HepG2 (cell line): Measurements from ENCODE around the gene HS6ST1. TPM values are rescaled to one million over a fixed set of nuclear protein-coding genes. Genes with fewer than 3 reads are reported as not detected.

ENCODE experiments used
- ATAD3A ChIP-seq: sonication (generic); formaldehyde crosslinking; IDR thresholded peaks from 2 replicates; pipeline ENCODE4 v1.4.0; 2020; ENCODE audit warnings: missing genetic modification reagents
- CEBPG ChIP-seq: IDR thresholded peaks from 2 replicates; pipeline ENCODE4 v1.6.1; 2016
- DMAP1 ChIP-seq: IDR thresholded peaks from 2 replicates; pipeline ENCODE4 v1.6.1; 2016
- FOXA1 ChIP-seq, 2 experiments: fragments of 450-650 bp in 1 of 2; sonication (generic) in 1 of 2; formaldehyde crosslinking in 1 of 2; IDR thresholded peaks; 2 replicates each; pipeline versions ENCODE4 v1.4.0 to v1.6.1; 2016 to 2020; ENCODE audit warnings: missing genetic modification reagents in 1 of 2
- JUND ChIP-seq: sonication (generic); formaldehyde crosslinking; IDR thresholded peaks from 2 replicates; pipeline ENCODE4 v1.8.0; 2022; ENCODE audit warnings: mild to moderate bottlenecking, missing genetic modification reagents
- LCORL ChIP-seq, 2 experiments: fragments of 450-650 bp in 1 of 2; sonication (generic) in 1 of 2; formaldehyde crosslinking in 1 of 2; IDR thresholded peaks; 2 replicates each; pipeline versions ENCODE4 v1.5.0 to v1.6.1; 2017 to 2020; ENCODE audit warnings: antibody characterized with exemption in 1 of 2, missing genetic modification reagents in 1 of 2
- MAZ ChIP-seq, 2 experiments: sonication (generic) in 1 of 2; formaldehyde crosslinking in 1 of 2; IDR thresholded peaks; 2 replicates each; pipeline versions ENCODE4 v1.5.0 to v1.6.1; 2012 to 2020; ENCODE audit warnings: low read depth in 2 of 2, mild to moderate bottlenecking in 2 of 2, borderline replicate concordance in 1 of 2, improper control_type of control experiment in 1 of 2, low read length in 1 of 2, missing genetic modification reagents in 1 of 2, moderate library complexity in 1 of 2
- NFIC ChIP-seq: IDR thresholded peaks from 2 replicates; pipeline ENCODE4 v1.6.1; 2012; ENCODE audit warnings: mild to moderate bottlenecking, low read length, inconsistent platforms
- RCOR2 ChIP-seq: IDR thresholded peaks from 2 replicates; pipeline ENCODE4 v1.6.1; 2016; ENCODE audit warnings: missing biosample characterization, missing genetic modification reagents
- RNF2 ChIP-seq: fragments of 450-650 bp; conservative IDR thresholded peaks from 2 replicates; pipeline ENCODE4 v1.6.1; 2016; ENCODE audit warnings: low read depth
- ZNF296 ChIP-seq: sonication (generic); formaldehyde crosslinking; conservative IDR thresholded peaks from 2 replicates; pipeline ENCODE4 v1.5.0; 2020; ENCODE audit warnings: mild to moderate bottlenecking, missing genetic modification reagents
- ZNF451 ChIP-seq: sonication (generic); formaldehyde crosslinking; IDR thresholded peaks from 2 replicates; pipeline ENCODE4 v1.5.0; 2020; ENCODE audit warnings: mild to moderate bottlenecking, missing genetic modification reagents
- ZNF543 ChIP-seq: sonication (generic); formaldehyde crosslinking; IDR thresholded peaks from 2 replicates; pipeline ENCODE4 v1.4.0; 2020; ENCODE audit warnings: mild to moderate bottlenecking, missing genetic modification reagents
- ZNF607 ChIP-seq: sonication (generic); formaldehyde crosslinking; IDR thresholded peaks from 2 replicates; pipeline ENCODE4 v1.5.1; 2020; ENCODE audit warnings: missing genetic modification reagents, mild to moderate bottlenecking, borderline replicate concordance
- polyA plus RNA-seq, 8 experiments: library from polyadenylated mRNA; depleted of rRNA in 3 of 8; stranded (reverse) in 7 of 8; unstranded in 1 of 8; fragments of >200 nt; fragmentation: Illumina TruSeq in 4 of 8; extraction: Trizol in 4 of 8; gene quantifications; 2 replicates each; pipeline versions ENCODE4 v1.2.1 to v1.2.3, GENCODE V29; 2011 to 2016; ENCODE audit warnings: low read depth in 4 of 8, missing spikeins in 1 of 8, mixed read lengths in 1 of 8; ENCODE audit not compliant: insufficient read depth in 1 of 8
- total RNA-seq, 5 experiments: library from RNA; depleted of rRNA; stranded (reverse); fragments of >200 nt; fragmentation: Illumina TruSeq; extraction: Trizol; gene quantifications; 2 replicates each; pipeline ENCODE4 v1.2.3, GENCODE V29; 2016; ENCODE audit warnings: low read depth in 1 of 5
- TF ChIP-seq, protein P1 (sequence below), 2 experiments: sonication (generic) in 1 of 2; formaldehyde crosslinking in 1 of 2; IDR thresholded peaks; 2 replicates each; pipeline versions ENCODE4 v1.4.0 to v1.6.1; 2016 to 2020; ENCODE audit warnings: borderline replicate concordance in 1 of 2, low read depth in 1 of 2, mild to moderate bottlenecking in 1 of 2, missing genetic modification reagents in 1 of 2
- TF ChIP-seq, protein P2 (sequence below): IDR thresholded peaks from 2 replicates; pipeline ENCODE4 v1.6.1; 2016; ENCODE audit warnings: mild to moderate bottlenecking, missing biosample characterization, missing genetic modification reagents
- TF ChIP-seq, protein P3 (sequence below): IDR thresholded peaks from 2 replicates; pipeline ENCODE4 v1.6.1; 2016; ENCODE audit warnings: missing compliant biosample characterization, missing genetic modification reagents, borderline replicate concordance
- TF ChIP-seq, protein P4 (sequence below): sonication (generic); formaldehyde crosslinking; IDR thresholded peaks from 2 replicates; pipeline ENCODE4 v1.9.0; 2021; ENCODE audit warnings: missing genetic modification reagents, borderline replicate concordance

HS6ST1 gene
- total and polyA plus RNA-seq, 2 of the 13 experiments (the other 11 are each of a cell fraction or from before 2014, with no cell fraction given): 34.5 to 84.6 TPM

DNA sequence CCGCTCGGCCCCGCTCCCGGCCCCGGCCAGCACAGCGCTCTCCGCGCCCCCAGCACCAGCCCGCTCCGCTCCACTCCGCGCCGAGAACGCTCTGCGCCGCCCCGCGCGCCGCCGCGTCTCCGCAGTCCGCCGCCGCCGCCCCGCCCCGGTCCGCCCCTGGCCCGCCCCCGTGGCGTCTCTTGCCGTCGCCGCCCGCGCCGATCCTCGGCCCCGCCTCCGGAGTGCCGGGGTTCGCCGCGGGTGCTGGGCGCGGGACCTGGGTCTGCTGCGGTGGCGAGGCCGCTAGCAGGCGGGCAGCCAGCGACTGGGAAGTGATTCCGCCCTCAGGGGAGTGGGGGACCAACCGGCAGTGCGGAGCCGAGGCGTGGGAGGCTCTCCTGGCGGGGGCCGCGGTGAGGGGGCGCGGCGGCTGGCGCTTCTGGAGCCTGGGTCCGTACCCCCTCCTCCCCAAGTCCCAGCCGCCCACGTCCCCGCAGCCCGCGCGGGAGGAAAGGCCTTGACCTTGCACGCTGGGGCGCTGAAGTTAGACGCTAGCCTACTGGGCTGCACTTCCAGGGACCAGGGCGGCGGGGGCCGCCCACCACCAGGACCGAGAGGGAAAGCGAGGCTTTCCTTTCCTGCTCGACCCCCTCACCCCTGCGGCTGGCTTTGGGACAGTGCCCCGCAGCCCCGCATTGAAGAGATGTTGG is at the start of gene HS6ST1 (continued):
- TF ChIP-seq, protein P1, sequence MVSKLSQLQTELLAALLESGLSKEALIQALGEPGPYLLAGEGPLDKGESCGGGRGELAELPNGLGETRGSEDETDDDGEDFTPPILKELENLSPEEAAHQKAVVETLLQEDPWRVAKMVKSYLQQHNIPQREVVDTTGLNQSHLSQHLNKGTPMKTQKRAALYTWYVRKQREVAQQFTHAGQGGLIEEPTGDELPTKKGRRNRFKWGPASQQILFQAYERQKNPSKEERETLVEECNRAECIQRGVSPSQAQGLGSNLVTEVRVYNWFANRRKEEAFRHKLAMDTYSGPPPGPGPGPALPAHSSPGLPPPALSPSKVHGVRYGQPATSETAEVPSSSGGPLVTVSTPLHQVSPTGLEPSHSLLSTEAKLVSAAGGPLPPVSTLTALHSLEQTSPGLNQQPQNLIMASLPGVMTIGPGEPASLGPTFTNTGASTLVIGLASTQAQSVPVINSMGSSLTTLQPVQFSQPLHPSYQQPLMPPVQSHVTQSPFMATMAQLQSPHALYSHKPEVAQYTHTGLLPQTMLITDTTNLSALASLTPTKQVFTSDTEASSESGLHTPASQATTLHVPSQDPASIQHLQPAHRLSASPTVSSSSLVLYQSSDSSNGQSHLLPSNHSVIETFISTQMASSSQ (IDR thresholded peaks at IDR 0.05; ENCODE audit: low read depth): no peak
- TF ChIP-seq, protein P1 (CRISPR knock-in tag; IDR thresholded peaks at IDR 0.05; ENCODE audit: borderline replicate concordance): peak; percentile 53; the same call in 1 of the 2 replicates
- TF ChIP-seq RCOR2 (no peak), ZNF607 (CRISPR knock-in tag) (0 out of 2 replicates have a peak, but pooled peaks have one; percentile 44), JUND (CRISPR knock-in tag) (no peak), ZNF296 (CRISPR knock-in tag) (no peak), ZNF543 (CRISPR knock-in tag) (peak; percentile 69; the same call in 1 of the 2 replicates), RNF2 (peak; percentile 33; the same call in 1 of the 2 replicates), FOXA1 (IDR thresholded peaks at IDR 0.05) (no peak), FOXA1 (CRISPR knock-in tag; IDR thresholded peaks at IDR 0.05) (no peak), DMAP1 (peak; percentile 45; the same call in 1 of the 2 replicates), NFIC (no peak), ZNF451 (peak; percentile 61; the same call in 1 of the 2 replicates), LCORL (IDR thresholded peaks at IDR 0.05) (no peak), LCORL (CRISPR knock-in tag; IDR thresholded peaks at IDR 0.05) (peak; percentile 61), CEBPG (0 out of 2 replicates have a peak, but pooled peaks have one; percentile 2), ATAD3A (CRISPR knock-in tag) (no peak), MAZ (IDR thresholded peaks at IDR 0.05; ENCODE audit: borderline replicate concordance, low read depth, low read length) (no peak; the same call in 1 of the 2 replicates), MAZ (CRISPR knock-in tag; IDR thresholded peaks at IDR 0.05; ENCODE audit: low read depth) (peak; percentile 70)
- TF ChIP-seq, protein P2, sequence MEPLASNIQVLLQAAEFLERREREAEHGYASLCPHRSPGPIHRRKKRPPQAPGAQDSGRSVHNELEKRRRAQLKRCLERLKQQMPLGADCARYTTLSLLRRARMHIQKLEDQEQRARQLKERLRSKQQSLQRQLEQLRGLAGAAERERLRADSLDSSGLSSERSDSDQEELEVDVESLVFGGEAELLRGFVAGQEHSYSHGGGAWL (CRISPR knock-in tag): peak; percentile 65; the same call in 1 of the 2 replicates
- TF ChIP-seq, protein P3, sequence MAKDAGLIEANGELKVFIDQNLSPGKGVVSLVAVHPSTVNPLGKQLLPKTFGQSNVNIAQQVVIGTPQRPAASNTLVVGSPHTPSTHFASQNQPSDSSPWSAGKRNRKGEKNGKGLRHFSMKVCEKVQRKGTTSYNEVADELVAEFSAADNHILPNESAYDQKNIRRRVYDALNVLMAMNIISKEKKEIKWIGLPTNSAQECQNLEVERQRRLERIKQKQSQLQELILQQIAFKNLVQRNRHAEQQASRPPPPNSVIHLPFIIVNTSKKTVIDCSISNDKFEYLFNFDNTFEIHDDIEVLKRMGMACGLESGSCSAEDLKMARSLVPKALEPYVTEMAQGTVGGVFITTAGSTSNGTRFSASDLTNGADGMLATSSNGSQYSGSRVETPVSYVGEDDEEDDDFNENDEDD (CRISPR knock-in tag): peak; percentile 65; the same call in 1 of the 2 replicates
- TF ChIP-seq, protein P4, sequence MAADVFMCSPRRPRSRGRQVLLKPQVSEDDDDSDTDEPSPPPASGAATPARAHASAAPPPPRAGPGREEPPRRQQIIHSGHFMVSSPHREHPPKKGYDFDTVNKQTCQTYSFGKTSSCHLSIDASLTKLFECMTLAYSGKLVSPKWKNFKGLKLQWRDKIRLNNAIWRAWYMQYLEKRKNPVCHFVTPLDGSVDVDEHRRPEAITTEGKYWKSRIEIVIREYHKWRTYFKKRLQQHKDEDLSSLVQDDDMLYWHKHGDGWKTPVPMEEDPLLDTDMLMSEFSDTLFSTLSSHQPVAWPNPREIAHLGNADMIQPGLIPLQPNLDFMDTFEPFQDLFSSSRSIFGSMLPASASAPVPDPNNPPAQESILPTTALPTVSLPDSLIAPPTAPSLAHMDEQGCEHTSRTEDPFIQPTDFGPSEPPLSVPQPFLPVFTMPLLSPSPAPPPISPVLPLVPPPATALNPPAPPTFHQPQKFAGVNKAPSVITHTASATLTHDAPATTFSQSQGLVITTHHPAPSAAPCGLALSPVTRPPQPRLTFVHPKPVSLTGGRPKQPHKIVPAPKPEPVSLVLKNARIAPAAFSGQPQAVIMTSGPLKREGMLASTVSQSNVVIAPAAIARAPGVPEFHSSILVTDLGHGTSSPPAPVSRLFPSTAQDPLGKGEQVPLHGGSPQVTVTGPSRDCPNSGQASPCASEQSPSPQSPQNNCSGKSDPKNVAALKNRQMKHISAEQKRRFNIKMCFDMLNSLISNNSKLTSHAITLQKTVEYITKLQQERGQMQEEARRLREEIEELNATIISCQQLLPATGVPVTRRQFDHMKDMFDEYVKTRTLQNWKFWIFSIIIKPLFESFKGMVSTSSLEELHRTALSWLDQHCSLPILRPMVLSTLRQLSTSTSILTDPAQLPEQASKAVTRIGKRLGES (CRISPR knock-in tag): no peak
